Measurements from ENCODE around the gene TMCO1. TPM values are rescaled to one million over a fixed set of nuclear protein-coding genes. Genes with fewer than 3 reads are reported as not detected.

TMCO1 gene
- total and polyA plus RNA-seq, 12 donors = 22.6 to 75.2 (median 48.4) TPM

DNA sequence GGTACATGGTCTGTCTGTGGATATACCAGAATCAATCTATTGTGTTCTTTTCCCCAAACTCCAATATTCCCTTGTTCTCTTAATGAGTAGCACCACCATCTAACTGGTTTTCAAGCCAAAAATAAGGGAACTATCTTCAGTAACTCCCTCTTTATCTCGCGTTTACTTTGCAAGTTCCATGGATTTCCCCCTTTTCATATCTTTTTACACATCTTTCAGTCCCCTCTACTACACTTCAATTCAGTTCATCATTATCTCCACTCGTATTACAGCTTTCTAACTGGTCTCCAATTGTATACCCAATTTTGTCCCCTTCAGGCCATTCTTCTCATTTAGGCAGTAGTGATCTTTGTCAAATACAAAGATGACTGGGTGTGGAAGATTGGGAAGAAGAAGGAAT is 4.1 kb upstream of the TMCO1 start:
- Histone ChIP-seq H3K27ac (no peak overlapping the region), H3K36me3 (peaks cover 0 to 22% (median 0%) of the 10 kb centered on the region in 9 donors), H3K4me3 (no peak overlapping the region), H3K27me3 (no peaks in the 10 kb centered on the region), H3K4me1 (peaks cover 0 to 27% (median 20%) of the 10 kb centered on the region in 9 donors), H3K9me3 (no peaks in the 10 kb centered on the region)
- intact Hi-C loops (cut with DNase I) = loop anchor here in 2 of 10 donors (5.0 kb wide), 1 partner anchor 55 kb away; the partner anchor contains the start of gene UCK2 (in 2 of the 2)
- TF ChIP-seq, protein P1, sequence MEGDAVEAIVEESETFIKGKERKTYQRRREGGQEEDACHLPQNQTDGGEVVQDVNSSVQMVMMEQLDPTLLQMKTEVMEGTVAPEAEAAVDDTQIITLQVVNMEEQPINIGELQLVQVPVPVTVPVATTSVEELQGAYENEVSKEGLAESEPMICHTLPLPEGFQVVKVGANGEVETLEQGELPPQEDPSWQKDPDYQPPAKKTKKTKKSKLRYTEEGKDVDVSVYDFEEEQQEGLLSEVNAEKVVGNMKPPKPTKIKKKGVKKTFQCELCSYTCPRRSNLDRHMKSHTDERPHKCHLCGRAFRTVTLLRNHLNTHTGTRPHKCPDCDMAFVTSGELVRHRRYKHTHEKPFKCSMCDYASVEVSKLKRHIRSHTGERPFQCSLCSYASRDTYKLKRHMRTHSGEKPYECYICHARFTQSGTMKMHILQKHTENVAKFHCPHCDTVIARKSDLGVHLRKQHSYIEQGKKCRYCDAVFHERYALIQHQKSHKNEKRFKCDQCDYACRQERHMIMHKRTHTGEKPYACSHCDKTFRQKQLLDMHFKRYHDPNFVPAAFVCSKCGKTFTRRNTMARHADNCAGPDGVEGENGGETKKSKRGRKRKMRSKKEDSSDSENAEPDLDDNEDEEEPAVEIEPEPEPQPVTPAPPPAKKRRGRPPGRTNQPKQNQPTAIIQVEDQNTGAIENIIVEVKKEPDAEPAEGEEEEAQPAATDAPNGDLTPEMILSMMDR (IDR thresholded peaks at IDR 0.05) = no peak
- ATAC-seq (no peak), DNase-seq (no peak)
- 89 to 91% methylated on average over 3 of the region's 3 CpGs for WGBS, 2 donors

DNA sequence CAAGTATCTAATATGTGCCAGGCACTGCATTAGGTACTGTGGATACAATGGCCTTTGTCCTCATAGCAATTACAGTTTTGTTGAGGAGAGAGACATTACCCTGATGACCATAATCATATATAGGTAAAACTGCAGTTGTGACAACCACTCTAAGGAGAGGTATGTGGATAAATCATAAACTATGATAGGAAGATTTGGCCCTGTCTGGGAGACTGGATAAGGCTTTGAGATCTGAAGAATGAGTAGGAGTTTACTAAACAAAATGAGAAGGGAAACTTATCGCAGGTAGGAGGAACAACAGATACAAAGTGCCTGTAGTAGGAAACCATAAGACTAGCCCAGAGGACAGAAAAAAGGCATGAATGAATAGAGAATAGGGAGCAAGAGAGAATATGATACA is 4.4 kb downstream of the TMCO1 start:
- Histone ChIP-seq H3K9me3 (no peaks in the 10 kb centered on the region), H3K4me1 (peaks cover 0 to 47% (median 20%) of the 10 kb centered on the region in 9 donors), H3K4me3 (no peak overlapping the region), H3K27ac (no peak overlapping the region), H3K27me3 (no peaks in the 10 kb centered on the region), H3K36me3 (peaks cover 0 to 80% (median 4%) of the 10 kb centered on the region in 9 donors)
- TF ChIP-seq, protein P1 (IDR thresholded peaks at IDR 0.05) = no peak
- intact Hi-C loops (cut with DNase I) = loop anchor here in 2 of 10 donors (10.0 kb wide), 3 partner anchors 61 to 131 kb away; partner anchors contain the start of genes MGST3 (in 1 of the 2) and UCK2 (in 1 of the 2)
- no peak for ATAC-seq
- WGBS, 2 donors = 95 to 98% methylated on average over 1 of the region's 1 CpG
- DNase-seq = no peak

DNA sequence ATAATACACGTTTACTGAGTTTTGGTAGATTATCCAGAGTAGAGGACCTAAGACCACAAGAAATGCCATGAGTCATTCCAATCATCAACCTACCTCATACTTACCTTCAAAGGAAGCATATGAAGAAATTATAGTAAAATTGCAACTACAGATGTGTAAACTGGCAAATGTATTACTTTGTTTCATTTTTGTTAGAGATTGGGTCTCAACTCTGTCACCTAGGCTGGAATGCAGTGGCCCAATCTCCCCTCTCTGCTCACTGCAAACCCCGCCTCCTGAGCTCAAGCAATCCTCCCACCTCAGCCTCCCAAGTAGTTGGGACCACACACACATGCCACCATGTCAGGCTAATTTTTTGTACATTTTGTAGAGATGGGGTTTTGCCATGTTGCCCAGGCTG is 5.2 kb downstream of the TMCO1 start:
- H3K4me3 ChIP-seq = no peak overlapping the region
- peaks cover 0 to 46% (median 20%) of the 10 kb centered on the region in 9 donors for H3K4me1 ChIP-seq
- no peaks in the 10 kb centered on the region for H3K9me3 ChIP-seq
- H3K27me3 ChIP-seq = no peaks in the 10 kb centered on the region
- WGBS, 2 donors = 88 to 90% methylated on average over 2 of the region's 2 CpGs
- peaks cover 0 to 88% (median 8%) of the 10 kb centered on the region in 9 donors for H3K36me3 ChIP-seq
- TF ChIP-seq, protein P1 (IDR thresholded peaks at IDR 0.05) = no peak
- intact Hi-C loops (cut with DNase I) = loop anchor here in 2 of 10 donors (10.0 kb wide), 3 partner anchors 61 to 131 kb away; partner anchors contain the start of genes MGST3 (in 1 of the 2) and UCK2 (in 1 of the 2)
- no peak overlapping the region for H3K27ac ChIP-seq
- DNase-seq (no peak), ATAC-seq (no peak)

DNA sequence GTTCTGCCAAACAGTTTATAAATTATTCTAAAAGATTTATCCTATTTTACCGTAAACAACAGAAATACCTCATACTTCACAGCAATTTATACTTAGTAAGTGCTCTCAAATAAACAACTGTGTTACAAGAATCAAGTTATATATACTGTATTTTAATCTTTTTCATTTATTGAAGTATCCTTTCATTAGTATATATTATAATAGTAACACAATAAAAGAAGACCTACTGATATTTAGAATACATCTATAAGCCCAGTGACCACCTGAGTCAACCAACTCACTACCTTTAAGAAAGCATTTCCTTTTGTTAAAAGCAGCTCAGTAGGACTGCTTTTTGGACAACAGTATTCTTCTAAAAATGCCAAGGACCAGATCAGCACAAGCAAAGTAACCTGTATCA is 5.9 kb downstream of the TMCO1 start:
- intact Hi-C loops (cut with DNase I) = loop anchor here in 2 of 10 donors (10.0 kb wide), 3 partner anchors 62 to 132 kb away; partner anchors contain the start of genes MGST3 (in 1 of the 2) and UCK2 (in 1 of the 2)
- DNase-seq (no peak), ATAC-seq (no peak)
- Histone ChIP-seq H3K4me1 (peaks cover 0 to 39% (median 15%) of the 10 kb centered on the region in 9 donors), H3K9me3 (no peaks in the 10 kb centered on the region), H3K36me3 (peaks cover 0 to 93% (median 8%) of the 10 kb centered on the region in 9 donors), H3K27ac (no peak overlapping the region), H3K27me3 (no peaks in the 10 kb centered on the region), H3K4me3 (no peak overlapping the region)
- TF ChIP-seq, protein P1 (IDR thresholded peaks at IDR 0.05) = no peak
- 97 to 99% methylated on average over 1 of the region's 1 CpG for WGBS, 2 donors

Data from heart right ventricle (tissue), 16 donors.